ENCODE measurements around the gene AARS2.

AARS2 gene

GRCh38 chr6:44254191-44255104 lies 58.7 kb downstream of the AARS2 start:
- TF ChIP-seq CTCF (IDR thresholded peaks at IDR 0.05; ENCODE audit: control insufficient read depth, extremely low read depth, insufficient read depth) = no peak
- H3K4me3 ChIP-seq (ENCODE audit: low read depth, low read length) = no peak overlapping the region
- no peak for DNase-seq (ENCODE audit: low read depth)

- DNase-seq (ENCODE audit: low read depth) = no peak
- peak; percentile 33; the same call in 1 of the 2 replicates for TF ChIP-seq CTCF (IDR thresholded peaks at IDR 0.05; ENCODE audit: control insufficient read depth, extremely low read depth, insufficient read depth)
- no peak overlapping the region for H3K4me3 ChIP-seq (ENCODE audit: low read depth, low read length)
These were observed 59.6 kb downstream of the AARS2 start for GRCh38 chr6:44253307-44254101.

GRCh38 chr6:44251576-44252524 lies 61.3 kb downstream of the AARS2 start:
- no peak for DNase-seq (ENCODE audit: low read depth)
- no peak for TF ChIP-seq CTCF (IDR thresholded peaks at IDR 0.05; ENCODE audit: control insufficient read depth, extremely low read depth, insufficient read depth)
- H3K4me3 ChIP-seq (ENCODE audit: low read depth, low read length) = no peak overlapping the region

GRCh38 chr6:44250718-44251123 lies 62.4 kb downstream of the AARS2 start:
- no peak for TF ChIP-seq CTCF (IDR thresholded peaks at IDR 0.05; ENCODE audit: control insufficient read depth, extremely low read depth, insufficient read depth)
- DNase-seq (ENCODE audit: low read depth) = no peak
- no peak overlapping the region for H3K4me3 ChIP-seq (ENCODE audit: low read depth, low read length)

DNA sequence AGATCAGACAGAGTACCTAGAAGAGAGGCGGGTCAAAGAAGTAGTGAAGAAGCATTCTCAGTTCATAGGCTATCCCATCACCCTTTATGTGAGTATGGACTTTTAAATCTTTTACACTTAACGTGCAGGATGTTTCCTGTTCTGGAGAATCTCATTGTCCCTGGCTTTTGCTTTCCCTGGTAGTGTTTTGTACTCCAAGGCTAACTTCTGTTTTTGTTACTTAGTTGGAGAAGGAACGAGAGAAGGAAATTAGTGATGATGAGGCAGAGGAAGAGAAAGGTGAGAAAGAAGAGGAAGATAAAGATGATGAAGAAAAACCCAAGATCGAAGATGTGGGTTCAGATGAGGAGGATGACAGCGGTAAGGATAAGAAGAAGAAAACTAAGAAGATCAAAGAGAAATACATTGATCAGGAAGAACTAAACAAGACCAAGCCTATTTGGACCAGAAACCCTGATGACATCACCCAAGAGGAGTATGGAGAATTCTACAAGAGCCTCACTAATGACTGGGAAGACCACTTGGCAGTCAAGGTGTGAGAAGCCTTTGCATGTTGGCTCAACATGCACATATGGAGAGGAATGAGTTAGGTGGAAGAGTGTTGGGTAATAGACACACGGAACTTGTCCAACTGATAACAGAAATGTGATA lies 63.0 kb downstream of the AARS2 start:
- TF ChIP-seq CTCF (IDR thresholded peaks at IDR 0.05; ENCODE audit: control insufficient read depth, extremely low read depth, insufficient read depth) = no peak
- no peak overlapping the region for H3K4me3 ChIP-seq (ENCODE audit: low read depth, low read length)

More for the DNA sequence above, 63.0 kb downstream of the AARS2 start:
- DNase-seq (ENCODE audit: low read depth) = no peak

All from LNCaP clone FGC (cell line).